ENCODE results near the gene SRPK1.

SRPK1 gene

DNA sequence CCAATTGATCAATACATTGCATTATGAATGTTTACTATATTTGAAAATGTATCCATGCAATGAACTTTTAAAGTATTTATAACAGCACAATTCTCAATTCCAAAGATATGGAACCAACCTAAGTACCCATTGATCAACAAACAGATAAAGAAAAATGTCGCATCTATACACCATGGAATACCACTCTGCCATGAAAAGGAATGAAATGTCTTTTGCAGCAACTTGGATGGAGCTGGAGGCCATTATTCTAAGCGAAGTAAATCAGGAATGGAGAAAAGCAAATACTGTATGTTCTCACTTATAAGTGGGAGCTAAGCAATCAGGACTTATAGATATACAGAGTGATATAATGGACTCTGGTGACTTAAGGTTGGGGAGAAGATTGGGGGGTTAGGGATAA, 22.9 kb downstream of the SRPK1 start:
- no peak for DNase-seq (ENCODE audit: low read depth in 3 of 3)

DNA sequence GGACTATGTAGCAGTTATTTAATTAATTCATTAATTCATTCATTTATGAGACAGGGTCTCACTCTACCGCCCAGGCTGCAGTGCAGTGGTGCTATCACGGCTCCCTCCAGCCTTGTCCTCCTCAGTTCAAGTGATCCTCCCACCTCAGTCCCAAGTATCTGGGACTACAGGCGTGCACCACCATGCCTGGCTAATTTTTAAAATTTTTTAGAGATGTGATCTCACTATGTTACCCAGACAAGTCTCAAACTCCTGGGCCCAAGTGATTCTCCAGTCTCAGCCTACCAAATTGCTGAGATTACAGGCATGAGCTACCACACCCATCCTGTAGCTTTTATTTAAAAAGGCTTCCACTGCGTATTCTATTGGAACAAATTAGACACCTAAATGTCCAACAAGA, 23.4 kb downstream of the SRPK1 start:
- DNase-seq (ENCODE audit: low read depth in 3 of 3): no peak

DNA sequence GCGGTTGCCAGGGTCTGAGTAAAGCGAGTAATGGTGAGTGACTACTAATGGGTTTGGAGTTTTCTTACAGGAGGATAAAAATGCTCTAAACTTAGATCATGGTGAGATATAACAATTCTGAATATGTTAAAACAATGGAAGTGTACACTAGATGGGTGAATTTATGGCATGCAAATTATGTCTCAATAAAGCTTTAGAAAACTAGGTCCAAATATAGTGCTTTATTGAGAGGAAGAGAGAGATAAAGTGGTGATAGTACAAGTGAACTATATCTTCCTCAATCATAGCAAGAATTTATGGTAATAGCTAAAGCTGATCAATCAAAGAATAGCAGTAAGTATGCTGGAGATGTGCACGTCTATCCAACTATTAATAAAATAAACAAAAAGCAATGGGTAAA, 23.9 kb downstream of the SRPK1 start:
- DNase-seq (ENCODE audit: low read depth in 3 of 3): no peak

DNA sequence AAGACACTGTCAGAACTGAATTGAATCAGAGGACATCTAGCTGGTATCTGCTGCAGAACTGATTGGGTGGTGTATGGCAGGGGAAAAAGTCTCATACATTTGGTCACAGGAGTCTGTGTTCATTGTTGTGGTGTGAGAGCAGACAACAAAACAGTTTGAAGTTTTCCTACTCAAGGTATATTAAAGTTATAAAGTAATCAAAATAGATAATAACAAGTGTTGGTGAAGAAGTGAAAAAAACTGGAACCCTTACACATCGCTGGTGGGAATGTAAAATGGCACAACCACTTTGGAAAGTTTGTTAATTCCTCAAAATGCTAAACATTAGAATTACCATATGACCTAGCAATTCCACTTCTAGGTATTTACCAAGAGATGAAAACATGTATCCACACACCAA, 24.7 kb downstream of the SRPK1 start:
- DNase-seq (ENCODE audit: low read depth in 3 of 3): no peak

DNA sequence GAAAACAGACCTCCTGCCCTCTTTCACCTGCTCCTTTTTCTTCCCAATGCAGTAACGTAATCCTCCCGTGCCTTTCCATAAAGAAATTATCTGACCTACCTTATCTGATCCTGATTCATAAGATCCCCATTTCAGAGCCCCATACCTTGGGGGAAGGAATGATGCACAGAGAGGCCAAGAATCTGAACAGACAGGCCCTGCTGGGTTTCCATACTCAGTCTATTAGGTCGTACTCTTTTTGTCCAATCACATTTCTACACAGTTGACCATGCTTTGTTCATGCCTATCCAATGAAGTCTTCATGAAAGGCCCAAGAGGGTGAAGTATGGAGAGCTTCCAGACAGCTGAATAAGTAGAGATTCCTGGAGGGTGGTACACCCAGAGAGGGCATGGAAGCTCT, 25.3 kb downstream of the SRPK1 start:
- DNase-seq (ENCODE audit: low read depth in 3 of 3): no peak

DNA sequence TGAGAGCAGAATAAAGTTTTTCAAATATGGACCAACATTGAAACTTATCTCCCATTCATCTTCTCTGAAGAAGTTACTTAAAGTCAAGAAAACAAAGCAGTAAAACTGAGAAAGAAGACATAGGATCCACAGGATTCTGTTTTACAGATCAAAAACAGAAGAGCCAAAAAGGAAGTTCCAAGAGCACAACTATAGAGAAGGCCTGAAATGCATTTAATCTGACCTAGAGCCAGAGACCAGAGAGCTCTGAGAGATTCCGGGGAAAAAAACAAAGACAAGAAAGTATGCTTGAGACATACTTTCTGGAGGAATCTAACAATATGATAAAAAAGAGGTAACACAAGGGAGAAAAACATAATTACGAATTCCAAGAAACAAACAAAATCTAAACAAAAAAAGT, 26.1 kb downstream of the SRPK1 start:
- no peak for DNase-seq (ENCODE audit: low read depth in 3 of 3)

DNA sequence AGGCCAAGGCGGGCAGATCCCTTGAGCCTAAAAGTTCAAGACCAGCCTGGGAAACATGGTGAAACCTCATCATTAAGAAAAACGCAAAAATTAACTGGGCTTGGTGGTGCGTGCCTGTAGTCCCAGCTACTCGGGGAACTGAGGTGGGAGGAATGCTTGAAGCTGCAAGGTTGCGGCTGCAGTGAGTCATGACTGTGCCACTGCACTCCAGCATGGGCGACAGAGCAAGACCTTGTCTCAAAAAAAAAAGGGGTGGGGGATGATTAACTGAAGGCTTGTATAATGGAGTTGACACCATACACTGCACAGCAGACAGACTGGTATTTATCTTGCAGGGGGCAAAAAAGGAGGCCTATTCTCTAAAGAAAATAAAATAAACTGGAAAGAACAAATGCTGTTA, 27.7 kb downstream of the SRPK1 start:
- DNase-seq (ENCODE audit: low read depth in 3 of 3): no peak

DNA sequence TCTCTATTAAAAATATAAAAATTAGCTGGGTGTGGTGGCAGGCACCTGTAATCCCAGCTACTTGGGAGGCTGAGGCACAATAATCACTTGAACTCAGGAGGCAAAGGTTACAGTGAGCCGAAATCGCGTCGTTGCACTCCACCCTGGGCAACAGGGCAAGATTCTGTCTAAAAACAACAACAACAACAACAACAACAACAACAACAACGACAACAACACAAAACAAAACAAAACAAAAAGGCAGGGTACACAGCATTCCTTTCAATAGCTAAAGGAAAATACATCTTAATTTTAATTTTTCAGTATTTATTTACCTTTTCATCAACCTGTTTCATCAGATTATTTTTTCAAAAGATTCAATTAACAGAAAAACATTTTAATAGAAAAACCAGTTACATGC, 28.4 kb downstream of the SRPK1 start:
- DNase-seq (ENCODE audit: low read depth in 3 of 3): no peak

DNA sequence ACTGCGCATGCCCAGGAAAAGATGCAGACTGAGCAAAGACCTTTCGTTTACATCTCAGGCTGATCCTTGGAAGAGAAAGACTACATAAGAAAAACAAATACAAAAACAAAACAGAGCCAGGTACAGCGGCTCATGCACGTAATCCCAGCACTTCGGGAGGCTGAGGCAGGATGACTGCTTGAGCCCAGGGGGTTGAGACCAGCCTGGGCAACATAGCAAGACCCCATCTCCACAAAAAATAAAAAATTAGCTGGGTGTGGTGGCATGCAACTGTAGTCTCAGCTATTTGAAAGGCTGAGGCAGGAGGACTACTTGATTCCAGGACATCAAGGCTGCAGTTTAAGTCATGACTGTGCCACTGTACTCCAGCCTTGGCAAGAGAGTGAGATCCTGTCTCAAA, 41.7 kb downstream of the SRPK1 start:
- no peak for DNase-seq (ENCODE audit: low read depth in 3 of 3)

DNA sequence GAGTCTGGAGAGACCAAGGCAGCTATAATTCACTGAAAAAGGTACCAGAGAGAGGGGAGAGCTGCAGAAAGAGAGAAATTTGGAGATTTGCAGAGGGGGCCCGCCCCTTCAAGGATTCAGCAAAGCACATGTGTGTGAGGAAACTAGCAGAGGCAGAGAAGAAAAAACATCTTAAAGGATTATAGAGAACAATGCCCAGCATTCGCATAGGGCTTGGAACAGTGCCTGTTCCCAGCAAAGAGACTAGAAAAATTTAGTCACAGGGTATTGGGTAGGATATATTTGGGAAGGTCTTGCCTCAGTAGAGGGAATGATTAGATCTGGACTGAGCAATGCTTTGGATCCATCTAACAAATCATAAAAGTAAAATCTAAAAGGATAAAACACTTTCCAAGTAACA, 44.0 kb downstream of the SRPK1 start:
- no peak for DNase-seq (ENCODE audit: low read depth in 3 of 3)

DNA sequence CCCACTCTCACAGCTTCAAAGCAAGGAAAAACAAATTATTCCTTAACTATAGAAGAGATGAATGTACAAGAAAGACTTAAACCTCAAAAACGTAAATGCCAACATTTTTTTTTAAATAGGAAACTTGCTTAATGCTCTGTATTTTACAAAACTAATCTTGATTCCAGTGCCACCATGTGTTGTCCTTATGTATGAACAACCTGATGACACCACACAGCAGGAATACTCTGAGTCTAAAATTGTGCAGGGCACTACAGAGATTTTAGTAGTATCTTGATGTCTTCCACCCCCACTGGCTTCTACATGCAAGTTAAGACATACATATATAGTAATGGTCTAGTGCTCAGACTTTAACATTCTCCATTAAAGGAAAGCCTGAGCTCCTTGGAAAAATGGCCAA, 46.2 kb downstream of the SRPK1 start:
- no peak for DNase-seq (ENCODE audit: low read depth in 3 of 3)

DNA sequence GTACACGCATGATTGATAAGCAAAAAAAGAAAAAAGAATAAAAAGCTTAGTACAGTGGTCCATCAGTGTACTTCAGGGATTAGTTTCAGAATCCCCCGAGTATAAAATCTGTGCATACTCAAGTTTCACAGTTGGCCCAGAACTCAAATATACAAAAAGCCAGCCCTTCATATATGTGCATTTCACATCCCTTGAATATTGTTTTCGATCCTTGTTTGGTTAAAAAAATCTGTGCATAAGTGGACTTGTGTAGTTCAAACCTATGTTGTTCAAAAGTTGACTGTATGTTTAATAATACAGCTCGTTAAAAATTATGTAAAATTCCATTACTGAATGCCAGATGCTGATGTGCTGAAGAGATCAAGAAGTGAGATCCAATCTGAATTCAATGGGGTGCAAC, 61.5 kb downstream of the SRPK1 start:
- no peak for DNase-seq (ENCODE audit: low read depth in 3 of 3)

DNA sequence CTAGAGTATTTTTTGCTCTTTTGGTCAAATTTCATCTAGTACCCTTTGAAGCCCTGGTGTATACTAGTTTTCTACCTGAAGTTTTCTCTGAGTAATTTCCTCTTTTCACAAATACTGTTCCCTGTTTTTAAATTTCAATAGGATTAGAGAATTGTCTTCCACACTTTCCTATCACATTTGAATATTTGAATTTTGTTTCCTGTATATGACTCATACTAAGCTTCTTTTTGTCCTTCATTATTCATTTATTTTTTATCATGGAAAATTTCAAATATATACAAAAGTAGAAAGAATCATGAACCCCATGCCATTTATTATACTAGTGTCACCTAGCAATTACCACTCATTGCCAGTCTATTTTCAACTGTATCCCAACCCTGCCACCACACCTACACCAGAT, 63.0 kb downstream of the SRPK1 start:
- no peak for DNase-seq (ENCODE audit: low read depth in 3 of 3)

DNA sequence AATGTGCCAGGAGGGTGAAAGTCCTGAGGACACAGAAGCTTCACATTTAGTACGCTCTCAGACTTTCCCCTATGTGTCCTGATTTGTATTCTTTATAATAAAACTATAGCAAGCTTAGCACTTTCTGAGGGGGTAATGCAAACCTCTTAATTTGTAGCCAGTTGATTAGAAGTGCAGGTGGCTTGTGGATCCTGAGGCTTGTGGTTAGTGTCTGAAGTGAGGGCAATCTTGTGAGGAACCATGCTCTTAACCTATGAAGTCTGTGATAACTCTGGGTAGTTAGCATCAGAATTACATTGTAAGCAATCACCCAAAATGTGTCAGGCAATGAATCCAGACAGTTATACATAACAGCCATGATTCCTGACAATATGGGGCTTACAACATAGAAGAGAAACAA, 64.6 kb downstream of the SRPK1 start:
- no peak for DNase-seq (ENCODE audit: low read depth in 3 of 3)

DNA sequence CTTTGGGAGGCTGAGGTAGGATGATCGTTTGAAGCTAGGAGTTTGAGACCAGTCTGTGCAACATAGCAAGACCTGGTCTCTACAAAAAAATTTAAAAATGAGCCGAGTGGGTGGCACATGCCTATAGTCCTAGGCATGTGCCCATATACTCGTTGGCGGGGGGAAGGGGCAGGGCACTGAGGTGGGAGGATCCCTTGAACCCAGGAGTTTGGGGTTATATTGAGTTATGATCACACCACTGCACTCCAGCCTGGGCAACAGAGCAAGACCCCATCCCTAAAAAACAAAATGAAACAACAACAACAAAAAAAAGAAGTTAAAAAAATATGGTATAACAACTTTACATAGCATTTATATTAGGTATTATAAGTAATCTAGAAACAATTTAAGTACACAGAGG, 67.9 kb downstream of the SRPK1 start:
- no peak for DNase-seq (ENCODE audit: low read depth in 3 of 3)

DNA sequence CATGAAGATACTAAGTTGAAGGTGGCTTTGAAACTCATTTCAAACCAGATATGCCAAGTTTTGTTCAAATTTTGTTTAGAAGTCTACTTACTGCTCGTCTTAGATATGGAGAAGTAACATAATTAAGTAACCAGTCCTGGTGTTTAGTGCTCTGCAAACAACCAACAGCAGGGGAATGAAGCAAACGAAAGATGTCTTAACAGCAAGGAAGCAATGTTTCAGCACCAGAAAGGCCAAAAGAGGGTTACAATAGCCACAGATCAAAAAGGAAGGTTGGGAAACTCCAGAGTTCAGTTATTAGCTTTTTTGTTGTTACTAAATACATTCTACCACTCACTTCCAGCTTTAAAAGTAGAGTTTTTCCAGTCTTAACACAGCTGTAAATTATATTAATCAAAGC, 70.7 kb downstream of the SRPK1 start:
- no peak for DNase-seq (ENCODE audit: low read depth in 3 of 3)

DNA sequence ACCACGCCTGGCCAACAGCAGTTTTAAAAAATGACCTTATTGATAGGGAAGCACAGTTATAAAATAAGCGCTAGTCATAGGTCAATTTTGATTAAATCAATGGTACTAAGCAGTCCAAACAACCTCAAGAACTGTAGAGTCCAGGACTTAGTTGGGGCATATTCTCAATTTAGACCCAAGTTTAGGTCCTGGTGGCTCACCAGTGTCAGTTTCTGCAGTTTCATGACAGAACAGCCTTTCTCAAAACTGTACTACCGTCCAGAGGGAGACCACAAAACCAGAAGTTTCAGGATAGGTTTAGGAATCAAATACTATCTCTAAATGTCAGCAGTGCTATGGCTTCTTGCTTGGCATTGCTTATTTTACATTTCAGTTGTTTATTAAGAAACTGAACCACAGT, 76.6 kb downstream of the SRPK1 start:
- no peak for DNase-seq (ENCODE audit: low read depth in 3 of 3)

DNA sequence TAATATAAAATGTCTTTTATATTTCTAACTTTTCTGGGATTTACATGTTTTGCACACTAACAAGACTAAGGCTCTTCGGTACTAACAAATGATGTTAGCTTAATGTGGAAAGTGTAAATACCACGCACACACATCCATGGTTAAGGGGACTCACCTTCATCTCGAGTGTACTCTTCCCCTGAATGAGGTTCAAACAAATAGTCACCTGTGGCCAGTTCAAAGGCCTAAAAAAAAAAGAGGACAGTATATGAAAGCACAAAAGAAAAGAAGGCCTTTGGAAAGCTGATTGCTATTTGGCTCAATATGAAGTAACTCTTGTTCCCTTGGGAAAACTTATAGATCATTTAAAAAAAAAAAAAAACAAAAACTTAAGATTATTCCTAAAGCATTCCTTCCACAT, 78.5 kb downstream of the SRPK1 start:
- DNase-seq (ENCODE audit: low read depth in 3 of 3): no peak

DNA sequence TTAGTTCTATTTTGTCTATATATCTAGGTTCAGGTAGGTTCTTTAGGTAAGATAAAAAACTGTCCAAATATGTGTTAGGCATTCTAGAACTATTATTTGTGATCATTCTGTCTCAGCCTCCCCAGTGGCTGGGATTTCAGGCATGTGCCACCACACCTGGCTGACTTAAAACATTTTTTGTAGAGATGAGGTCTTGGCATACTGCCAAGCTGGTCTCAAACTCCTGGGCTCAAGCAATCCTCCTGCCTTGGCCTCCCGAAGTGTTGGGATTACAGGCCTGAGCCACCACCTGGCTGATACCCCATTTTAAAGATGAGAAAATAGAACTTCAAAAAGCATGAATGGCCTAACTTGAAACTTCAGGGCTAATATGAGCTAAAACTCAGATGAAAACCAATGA, 81.9 kb downstream of the SRPK1 start:
- no peak for DNase-seq (ENCODE audit: low read depth in 3 of 3)

DNA sequence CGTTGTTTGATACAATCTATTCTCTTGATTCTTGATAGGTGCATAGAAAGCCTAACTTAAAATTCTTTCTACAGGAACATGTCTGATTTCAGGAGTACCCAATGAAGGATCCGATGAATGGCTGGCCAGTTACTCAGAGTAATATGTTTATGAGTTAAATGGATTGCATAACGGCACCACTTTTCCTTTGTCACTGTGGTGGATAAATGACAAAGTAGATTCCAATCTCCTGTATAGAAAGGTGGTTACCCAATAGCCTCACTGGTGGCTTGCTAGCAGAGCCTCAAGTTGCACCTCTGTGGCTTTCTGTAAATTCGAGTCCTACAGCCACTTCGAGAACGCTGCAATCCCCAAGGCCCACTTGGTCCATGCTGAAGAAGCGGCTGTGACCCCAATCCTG, 87.4 kb downstream of the SRPK1 start:
- DNase-seq (ENCODE audit: low read depth in 3 of 3): no peak

DNA sequence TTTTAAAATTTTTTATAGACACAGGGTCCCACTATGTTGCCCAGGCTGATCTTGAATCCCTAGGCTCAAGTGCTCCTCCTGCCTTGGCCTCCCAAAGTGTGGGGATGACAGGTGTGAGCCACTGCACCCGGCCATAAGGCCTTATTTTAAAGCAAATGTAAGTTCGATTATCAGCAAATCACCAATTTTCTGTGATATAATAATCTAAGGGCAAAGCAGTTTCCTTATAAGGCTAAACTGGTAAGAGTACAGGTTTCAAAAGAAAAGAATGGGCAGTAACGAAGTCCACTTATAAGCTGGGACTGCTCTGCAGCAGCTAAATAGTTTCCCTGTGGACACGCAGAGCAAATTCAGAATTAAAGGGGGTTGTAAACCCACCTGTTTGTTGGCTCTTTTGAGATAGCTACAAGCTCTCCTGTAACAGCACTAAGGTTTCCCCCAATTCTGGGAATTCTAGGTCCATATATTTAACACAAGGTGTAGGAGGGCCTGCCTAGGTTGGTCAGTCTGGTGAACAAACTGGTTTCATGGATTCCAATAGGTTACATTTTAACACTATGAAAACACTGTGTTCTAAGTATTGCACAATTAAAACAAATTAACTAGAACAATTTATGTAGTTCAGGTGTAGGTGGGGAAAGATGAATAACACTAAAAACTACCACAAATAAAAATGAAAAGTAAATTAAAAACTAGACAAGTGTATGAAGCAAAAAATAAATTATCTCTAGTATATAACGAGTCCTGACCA, 89.5 kb downstream of the SRPK1 start:
- DNase-seq (ENCODE audit: low read depth in 3 of 3): no peak

DNA sequence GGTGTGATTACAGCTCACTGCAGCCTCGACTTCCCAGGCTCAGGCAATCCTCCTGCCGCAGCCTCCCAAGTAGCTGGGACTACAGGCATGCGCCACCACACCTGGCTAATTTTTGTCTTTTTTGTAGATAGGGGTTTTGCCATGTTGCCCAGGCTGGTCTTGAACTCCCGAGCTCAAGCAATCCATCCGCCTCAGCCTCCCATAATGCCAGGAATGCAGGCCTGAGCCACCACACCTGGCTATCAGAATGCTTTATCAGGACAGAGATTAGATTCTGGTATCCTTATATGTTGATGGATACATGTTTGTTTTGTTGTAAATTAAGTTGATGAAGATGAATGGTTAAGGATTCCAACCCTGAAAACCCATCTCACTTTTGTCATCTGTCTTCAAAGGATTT, 91.6 kb downstream of the SRPK1 start:
- DNase-seq (ENCODE audit: low read depth in 3 of 3): no peak

DNA sequence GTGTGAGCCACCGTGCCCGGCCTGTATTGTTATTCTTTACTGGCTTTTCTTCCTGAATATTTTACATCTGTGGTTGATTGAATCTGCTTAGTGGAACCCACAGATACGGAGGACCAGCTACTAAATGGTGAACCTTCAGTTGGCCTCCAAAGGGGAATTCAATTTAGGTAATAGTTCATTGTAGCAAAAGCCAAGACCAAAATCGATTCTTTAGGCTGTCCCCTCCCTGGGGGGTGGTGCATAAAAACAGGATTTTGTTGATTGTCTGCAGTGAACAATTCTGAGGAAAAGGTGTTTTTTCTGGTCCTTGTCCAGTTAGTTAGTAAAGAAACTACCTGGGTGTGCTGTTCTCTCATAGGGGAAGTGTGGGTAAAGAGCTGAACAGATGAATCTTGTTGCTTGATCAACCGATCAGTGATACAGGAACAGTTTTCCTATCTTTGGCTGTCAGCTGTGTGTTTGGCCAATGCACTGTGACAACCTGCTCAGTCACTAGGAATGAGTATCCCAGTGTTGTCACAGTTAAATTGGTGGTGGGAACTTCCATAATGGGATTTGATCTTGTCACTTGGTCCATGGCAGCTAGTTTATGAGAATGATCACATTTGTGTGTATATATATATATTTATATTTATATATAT, 96.2 kb downstream of the SRPK1 start:
- DNase-seq (ENCODE audit: low read depth in 3 of 3): no peak

DNA sequence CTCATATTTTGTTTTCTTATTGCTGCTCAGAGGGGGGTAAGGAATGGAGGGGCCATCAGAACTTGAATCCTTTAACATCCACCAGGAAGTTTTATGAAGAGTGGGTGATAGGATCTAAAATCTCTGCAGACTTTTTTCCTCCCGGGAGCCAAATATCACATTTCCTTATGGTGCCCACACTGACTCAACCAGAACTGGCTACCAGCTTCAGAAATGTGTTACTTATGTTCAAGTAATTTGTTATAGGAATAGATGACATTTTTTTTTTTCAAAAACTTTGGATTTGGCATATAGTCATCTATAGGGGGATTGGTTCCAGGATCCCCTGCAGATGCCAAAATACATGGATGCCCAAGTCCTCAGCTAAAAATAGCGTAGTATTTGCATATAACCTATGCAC, 97.3 kb downstream of the SRPK1 start:
- no peak for DNase-seq (ENCODE audit: low read depth in 3 of 3)

All from stimulated activated CD4-positive, alpha-beta T cell treated with anti-CD3 and anti-CD28 coated beads, TNF-alpha, amount 100 ng/mL, for 4 hours (primary cell).